ENCODE measurements around the gene ADAMTS7.
"Not testable (repeated sequence)": the region's sequence is repeated elsewhere in the genome, so short reads cannot be mapped to it uniquely, and the experiment has no call there.

The ADAMTS7 gene

GRCh38 chr15:78740904-78741274 is 70.4 kb downstream of the ADAMTS7 start:
- peaks cover 5% of the 10 kb centered on the region for H3K4me1 ChIP-seq
- H3K36me3 ChIP-seq: no peaks in the 10 kb centered on the region
- H3K9me3 ChIP-seq: no peaks in the 10 kb centered on the region
- no peak for DNase-seq
- H3K27me3 ChIP-seq: no peaks in the 10 kb centered on the region
- no peak overlapping the region for H3K4me3 ChIP-seq (ENCODE audit: low read depth, low read length)
- TF ChIP-seq CTCF (IDR thresholded peaks at IDR 0.05; ENCODE audit: low read depth, low read length): no peak

- no peaks in the 10 kb centered on the region for H3K9me3 ChIP-seq
- no peaks in the 10 kb centered on the region for H3K36me3 ChIP-seq
- H3K4me1 ChIP-seq: peaks cover 5% of the 10 kb centered on the region
- no peaks in the 10 kb centered on the region for H3K27me3 ChIP-seq
- H3K4me3 ChIP-seq (ENCODE audit: low read depth, low read length): no peak overlapping the region
- peak; percentile 71 for TF ChIP-seq CTCF (IDR thresholded peaks at IDR 0.05; ENCODE audit: low read depth, low read length)
- peak; percentile 88 for DNase-seq
Measured at GRCh38 chr15:78739996-78740903, 71.0 kb downstream of the ADAMTS7 start.

DNA sequence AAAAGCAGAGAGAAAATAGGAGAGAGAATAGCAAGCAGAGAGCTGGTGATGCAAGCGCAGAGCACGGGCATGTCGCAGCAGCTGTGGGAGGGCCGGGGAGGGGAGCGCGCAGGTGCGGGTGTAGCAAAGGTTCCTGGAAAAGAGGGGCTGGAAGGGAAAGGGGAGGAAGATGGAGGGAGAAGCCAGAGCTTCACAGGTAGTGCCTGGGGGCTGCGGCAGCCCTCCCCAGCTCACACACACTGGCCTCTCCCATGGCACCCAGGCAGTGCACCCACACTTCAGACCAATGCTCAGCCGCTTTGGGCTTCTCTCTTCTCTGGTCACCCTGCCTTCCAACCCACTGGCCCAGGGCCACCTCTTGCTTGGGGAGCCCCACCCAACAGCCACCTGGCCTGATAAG is 72.1 kb downstream of the ADAMTS7 start:
- no peaks in the 10 kb centered on the region for H3K36me3 ChIP-seq
- no peaks in the 10 kb centered on the region for H3K9me3 ChIP-seq
- no peak for DNase-seq
- H3K27me3 ChIP-seq: no peaks in the 10 kb centered on the region
- no peak overlapping the region for H3K4me3 ChIP-seq (ENCODE audit: low read depth, low read length)
- peaks cover 5% of the 10 kb centered on the region for H3K4me1 ChIP-seq
- TF ChIP-seq CTCF (IDR thresholded peaks at IDR 0.05; ENCODE audit: low read depth, low read length): no peak

DNA sequence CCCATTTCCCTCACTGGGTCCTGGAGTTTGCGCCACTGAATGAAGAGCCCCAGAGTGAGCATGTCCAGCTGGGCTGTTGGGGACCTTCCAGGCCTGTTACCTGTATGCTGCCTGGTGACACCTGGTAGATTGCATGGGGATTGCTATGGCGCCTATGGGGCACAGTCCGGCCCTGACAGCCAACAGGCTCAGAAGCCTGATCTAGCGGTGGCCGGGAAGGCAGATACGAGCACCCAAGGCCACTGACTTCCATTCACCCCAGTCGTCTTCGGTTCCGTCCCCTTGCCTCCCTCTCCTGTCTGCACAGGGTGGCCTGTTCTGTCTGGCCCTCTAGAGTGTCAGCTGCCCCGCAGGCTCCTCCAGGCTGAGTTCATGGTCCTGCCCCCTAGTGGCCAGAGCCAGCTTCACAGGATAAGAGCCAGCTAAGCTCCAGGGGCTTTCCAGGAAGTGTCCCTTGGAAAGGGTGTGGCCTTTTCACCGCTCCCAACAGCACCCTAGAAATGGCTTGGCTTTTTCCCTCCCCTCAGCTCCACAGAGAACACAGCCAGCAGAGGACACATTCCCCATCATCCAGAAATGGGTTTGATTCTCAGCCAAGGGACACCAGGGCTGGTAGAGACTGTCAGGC is 73.2 kb downstream of the ADAMTS7 start:
- H3K4me1 ChIP-seq; H3K27me3 ChIP-seq; H3K9me3 ChIP-seq; H3K4me3 ChIP-seq (ENCODE audit: low read depth, low read length); H3K36me3 ChIP-seq: not testable (repeated sequence)
- peak; percentile 76 for TF ChIP-seq CTCF (IDR thresholded peaks at IDR 0.05; ENCODE audit: low read depth, low read length)
- DNase-seq: peak; percentile 82

DNA sequence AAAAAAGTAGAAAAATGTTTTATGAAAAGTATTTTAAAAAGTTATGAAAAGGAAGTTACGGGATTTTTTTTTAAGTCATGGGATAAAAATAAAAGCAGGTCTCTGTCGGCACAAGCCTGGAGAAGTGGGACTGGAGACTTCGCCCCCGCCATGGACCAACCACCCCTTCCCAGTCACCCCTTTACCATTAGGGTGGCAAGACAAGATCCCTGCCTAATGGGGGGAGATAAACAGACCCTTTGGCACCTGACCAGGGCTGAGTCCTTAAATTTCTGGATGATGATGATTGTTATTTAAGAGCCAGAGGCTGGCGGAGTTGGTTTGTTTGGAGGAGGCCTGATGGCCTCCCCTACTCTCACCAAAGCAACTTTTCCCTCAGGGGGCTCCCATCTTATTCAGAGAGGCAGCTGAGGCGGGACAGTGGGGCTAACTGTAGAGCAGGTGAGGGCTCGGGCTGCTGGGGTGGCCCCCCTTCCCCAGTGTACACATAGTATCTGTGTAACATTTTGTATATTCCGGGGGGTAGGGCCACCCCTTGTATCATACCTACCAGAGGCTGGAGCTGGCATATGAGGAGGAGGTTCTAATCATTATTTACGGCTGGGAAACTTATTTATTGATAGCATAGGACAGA is 74.0 kb downstream of the ADAMTS7 start:
- TF ChIP-seq CTCF (IDR thresholded peaks at IDR 0.05; ENCODE audit: low read depth, low read length): no peak

DNA sequence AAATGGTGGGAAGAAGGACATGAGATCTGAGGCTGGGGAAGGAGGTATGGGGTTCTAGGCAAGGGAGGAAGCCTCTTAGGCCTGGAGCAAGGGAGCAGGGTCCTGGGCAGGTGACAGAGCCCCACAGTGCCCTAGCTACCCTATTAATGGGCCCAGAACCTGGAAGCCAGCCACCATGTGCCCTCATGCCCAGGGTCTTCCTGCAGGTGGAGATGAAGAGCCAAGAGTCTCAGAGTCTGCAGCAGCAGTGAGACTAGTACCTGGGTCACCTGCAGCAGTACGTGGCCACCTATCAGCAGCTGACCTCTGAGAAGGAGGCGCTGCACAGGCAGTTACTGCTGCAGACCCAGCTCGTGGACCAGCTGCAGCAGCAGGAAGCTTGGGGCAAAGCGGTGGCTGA is 75.0 kb downstream of the ADAMTS7 start:
- not testable (repeated sequence) for H3K36me3 ChIP-seq; DNase-seq; H3K4me1 ChIP-seq; H3K27me3 ChIP-seq; H3K4me3 ChIP-seq (ENCODE audit: low read depth, low read length); H3K9me3 ChIP-seq

More for the DNA sequence above, 74.0 kb downstream of the ADAMTS7 start:
- H3K27me3 ChIP-seq: no peaks in the 10 kb centered on the region
- no peak overlapping the region for H3K4me3 ChIP-seq (ENCODE audit: low read depth, low read length)
- H3K4me1 ChIP-seq: peaks cover 5% of the 10 kb centered on the region
- no peaks in the 10 kb centered on the region for H3K36me3 ChIP-seq
- no peaks in the 10 kb centered on the region for H3K9me3 ChIP-seq
- DNase-seq: no peak

All from BE2C (cell line).